Measurements from ENCODE around the gene TMEM86A.
A peak's percentile ranks its signal among the peaks of the same experiment; 100 is the strongest.

The TMEM86A gene

DNA sequence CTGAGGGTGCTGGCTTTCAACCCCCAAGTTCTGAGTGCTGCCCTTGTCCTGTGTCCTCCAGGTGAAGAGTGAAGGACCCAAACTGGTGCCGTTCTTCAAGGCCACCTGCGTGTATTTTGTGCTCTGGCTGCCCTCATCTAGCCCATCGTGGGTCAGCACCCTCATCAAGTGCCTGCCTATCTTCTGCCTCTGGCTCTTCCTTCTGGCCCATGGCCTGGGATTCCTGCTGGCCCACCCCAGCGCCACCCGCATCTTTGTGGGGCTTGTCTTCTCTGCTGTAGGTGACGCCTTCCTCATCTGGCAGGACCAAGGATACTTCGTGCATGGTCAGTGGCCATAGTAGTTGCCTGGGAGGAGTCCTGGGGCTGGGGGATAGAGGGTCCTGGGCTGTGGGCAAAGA lies 2.3 kb downstream of the TMEM86A start:
- no peak for DNase-seq

DNA sequence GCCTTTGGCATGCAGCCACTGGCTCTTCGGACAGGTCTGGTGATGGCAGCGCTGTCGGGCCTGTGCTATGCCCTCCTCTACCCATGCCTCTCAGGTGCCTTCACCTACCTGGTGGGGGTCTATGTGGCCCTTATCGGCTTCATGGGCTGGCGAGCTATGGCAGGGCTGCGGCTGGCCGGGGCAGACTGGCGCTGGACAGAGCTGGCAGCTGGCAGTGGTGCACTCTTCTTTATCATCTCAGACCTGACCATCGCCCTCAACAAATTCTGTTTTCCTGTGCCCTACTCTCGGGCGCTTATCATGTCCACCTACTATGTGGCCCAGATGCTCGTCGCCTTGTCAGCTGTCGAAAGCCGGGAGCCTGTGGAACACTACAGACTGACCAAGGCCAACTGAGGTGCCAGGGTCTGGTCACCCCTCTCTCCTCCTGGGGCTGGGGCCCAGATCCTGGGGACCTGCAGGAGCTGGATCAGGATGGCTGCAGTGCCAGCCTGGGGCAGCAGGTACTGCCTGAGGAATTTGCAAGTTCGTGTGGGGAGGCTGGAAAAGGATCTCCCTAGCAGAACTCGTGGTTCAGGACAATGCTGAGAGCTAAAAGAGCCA lies 3.1 kb downstream of the TMEM86A start:
- DNase-seq: no peak

DNA sequence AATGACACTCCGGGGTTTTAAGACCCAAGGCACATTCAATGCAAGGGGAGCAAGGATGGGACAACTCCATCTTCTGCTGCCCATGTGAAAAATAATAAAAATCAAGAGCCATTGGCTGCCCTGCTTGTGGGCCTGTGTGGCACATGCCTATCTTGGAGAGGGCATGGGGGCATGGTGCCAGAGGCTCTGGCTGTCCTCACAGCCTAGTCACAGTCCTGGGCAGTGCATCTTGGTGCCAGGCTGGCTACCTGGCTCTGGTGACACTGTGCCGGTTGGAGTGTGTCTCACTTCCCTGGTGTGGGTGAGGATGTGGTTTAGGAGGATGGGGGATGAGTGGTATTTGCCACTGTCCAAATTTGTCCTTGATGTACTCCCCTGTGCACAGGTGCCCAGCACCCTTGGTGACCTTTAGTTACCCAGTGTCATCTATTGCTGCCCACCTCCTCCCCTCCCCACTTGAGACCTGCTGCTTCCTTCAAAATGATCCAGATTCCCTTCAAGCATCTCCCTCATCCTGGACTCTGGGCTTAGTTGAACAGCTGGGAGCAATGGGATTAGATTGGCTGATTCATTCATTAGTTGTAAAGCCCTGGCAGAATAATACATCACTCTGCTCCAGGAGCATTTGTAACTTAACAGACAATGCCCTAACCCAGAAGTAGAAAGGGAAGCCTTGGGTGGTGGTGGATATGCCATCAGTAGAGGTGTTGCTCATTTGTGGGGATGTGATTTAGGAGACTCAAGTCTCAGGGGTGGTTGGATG lies 4.6 kb downstream of the TMEM86A start:
- no peak for DNase-seq

DNA sequence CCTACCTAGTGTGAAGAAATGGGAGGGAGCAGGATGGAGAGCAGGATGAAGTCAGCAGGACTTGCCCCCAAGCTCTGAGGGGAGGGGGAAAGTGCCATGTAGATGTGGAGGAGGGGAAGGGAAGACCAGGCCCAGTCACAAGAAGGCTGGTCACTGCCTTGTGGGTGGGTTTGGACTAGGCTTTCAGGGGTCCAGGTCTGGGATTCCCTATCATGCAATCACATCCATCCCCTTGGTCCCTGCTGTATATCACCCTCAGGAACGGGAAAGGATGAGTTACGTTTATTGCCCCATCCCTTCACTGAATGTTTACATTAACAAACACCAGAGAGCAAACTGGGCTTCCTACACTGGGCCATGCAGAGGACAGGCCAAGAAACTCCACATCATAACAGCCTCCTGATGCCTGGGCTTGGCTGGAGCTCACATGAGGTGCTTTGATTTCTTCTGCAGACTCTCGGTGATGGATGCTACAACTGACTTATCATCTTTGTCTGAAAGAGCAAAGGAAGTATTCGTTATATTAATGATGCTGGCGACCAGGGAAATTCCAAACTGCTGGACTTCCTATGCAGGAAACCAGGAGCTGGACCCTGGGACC lies 5.6 kb downstream of the TMEM86A start:
- DNase-seq: no peak

GRCh38 chr11:18704698-18705097 lies 6.1 kb downstream of the TMEM86A start:
- no peak for DNase-seq

DNA sequence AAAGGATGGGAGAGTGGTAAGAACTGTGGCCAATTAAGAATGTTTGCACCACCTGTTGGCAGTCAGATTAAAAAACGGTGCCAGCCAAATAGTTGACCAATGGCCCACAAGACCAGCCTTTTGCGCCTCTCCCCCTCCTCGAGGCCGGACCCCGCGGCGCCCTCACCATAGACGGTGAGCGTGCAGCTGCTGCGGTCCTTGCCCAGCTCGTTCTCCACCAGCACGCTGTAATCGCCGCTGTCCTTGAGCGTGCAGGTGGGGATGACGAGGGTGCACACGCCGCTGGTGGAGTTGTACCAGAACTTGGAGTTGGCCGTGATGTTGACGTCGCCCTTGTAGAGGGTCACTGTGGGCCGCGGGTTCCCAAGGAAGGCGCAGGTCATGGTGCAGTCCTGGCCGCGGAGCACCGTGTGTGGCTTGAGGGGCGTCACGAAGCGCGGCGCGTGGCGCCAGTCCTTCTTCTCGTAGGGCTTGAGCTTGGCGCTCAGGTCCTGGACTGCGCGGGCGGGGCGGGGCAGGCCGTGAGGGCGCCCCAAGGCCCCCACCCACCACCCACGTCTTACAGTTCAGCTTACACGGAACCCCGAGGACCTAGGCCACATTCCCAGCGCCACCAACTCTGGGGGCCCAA lies 7.2 kb downstream of the TMEM86A start:
- no peak for DNase-seq

DNA sequence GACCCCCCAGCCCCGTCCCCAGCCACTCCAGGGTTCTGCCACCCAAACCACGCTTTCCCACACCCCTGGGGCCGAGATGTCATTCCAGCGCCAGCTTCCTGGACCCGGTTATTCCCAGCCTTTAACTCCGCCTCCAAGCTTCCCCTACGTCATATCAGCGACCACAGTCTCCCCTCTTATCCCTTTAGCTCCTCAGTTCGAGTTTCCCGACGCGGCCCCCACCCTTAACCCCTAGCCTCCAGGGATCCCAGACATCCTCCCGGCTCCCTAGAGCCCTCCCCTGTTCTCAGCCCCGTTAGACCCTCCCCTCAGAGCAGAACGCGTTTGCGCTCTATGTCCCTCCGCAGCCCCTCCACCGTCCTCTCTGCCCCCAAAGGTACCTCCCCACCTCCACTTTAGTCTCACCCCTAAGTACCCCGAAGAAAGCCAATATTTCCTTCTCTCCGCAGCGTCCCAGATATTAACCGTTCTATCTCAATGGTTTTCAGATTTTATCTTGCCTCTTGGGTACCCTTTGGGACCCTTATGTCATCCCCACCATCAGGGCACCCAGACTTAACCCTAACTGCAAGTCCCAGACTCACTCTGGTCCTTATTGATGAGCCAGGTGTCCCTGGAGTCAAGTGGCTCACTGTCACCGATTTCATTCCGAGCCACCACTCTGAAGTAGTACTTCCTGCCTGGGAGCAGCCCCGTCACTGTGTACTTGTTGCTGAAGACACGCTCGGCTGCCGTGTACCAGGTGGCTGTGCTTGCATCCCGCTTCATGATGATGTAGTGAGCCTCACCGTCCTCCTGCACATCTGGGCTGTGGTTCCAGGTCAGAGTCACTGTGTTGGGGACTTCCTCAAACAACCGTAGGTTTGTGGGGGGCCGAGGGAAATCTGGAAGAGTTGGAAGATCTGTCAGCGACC lies 8.0 kb downstream of the TMEM86A start:
- no peak for DNase-seq

DNA sequence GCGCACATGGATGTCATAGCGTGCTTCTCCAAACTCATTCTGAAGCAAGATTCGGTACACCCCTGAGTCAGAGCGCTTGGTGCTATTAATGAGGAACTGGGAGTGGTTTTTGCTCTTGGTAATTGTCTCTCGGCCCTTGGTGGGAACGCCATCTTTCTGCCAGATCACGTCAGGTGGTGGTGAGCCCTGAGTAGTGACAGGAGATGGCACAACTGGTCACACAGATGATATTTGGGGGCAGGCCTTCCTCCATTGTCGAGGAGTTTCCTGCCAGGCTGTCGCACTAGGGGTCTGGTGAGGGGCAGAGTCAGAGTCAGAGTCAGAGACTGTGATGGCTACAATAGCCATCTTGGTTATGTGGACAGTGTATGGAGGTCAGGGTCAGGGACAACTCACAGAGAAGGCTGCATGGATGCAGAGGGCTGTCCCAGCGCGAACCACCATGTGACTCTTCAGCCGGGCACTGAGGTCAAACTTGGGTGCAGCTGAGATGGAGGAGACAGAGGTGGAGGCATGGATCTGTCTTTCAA lies 9.3 kb downstream of the TMEM86A start:
- DNase-seq: no peak

GRCh38 chr11:18709414-18709813 lies 10.8 kb downstream of the TMEM86A start:
- DNase-seq: no peak

DNA sequence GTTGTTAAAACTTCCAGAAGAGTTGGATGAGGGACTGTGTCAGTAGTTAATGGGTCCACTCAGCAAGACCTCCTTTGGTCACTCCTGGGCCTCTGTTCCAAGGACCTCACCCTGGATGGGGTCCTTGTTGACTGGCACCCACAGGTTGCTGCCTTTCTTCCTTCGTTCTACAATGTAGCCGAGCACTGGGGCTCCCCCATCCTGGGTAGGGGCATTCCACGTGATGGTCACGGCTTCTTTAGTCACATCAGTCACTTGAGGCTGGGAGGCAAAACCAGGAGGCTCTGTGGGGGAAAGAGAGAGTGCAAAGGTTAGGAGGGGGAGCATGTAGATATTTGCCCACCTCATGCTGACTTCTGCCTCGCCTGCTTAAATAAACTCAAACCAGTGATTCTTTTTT lies 12.0 kb downstream of the TMEM86A start:
- no peak for DNase-seq

GRCh38 chr11:18713646-18714442 lies 15.3 kb downstream of the TMEM86A start:
- DNase-seq: no peak

DNA sequence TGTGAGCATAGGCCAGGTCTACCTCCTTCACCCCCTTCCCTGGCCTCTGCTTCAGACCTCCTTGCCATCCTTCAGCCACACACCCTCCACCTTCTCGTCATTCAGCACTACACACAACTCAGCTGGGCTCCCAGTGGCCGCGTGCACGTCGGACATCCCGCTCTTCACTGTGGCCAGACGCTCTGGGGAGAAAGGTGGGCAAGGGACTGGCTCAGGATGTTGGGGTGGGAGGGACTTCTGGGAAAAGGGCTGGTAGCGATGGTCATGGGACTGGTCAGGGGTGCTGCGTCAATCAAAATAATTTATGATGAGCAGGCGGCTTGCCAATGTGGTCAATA lies 15.8 kb downstream of the TMEM86A start:
- no peak for DNase-seq

DNA sequence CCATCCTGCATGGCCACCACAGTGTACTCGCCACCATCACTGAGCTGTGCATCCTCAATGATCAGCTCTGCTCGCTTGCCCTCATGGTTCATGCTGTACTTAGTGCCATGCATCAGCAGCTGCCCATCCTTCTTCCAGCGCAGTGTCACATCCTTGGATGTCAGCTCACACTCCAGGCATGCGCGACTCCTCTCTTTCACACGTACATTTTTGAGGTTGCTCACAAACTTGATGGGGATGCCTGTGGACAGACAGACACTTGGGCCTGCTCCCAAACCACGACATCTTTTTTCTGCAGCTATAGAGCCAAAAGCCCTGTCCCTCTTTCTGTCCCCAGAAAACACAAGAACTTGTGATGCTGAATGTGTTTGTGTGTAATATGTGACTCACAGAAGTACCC lies 16.9 kb downstream of the TMEM86A start:
- DNase-seq: no peak

- DNase-seq: no peak
These were observed 21.7 kb downstream of the TMEM86A start for GRCh38 chr11:18720091-18720807.

- DNase-seq: peak; percentile 12
These were observed 22.4 kb downstream of the TMEM86A start for GRCh38 chr11:18720808-18721560.

- DNase-seq: no peak
These were observed 23.1 kb downstream of the TMEM86A start for GRCh38 chr11:18721561-18722292.

DNA sequence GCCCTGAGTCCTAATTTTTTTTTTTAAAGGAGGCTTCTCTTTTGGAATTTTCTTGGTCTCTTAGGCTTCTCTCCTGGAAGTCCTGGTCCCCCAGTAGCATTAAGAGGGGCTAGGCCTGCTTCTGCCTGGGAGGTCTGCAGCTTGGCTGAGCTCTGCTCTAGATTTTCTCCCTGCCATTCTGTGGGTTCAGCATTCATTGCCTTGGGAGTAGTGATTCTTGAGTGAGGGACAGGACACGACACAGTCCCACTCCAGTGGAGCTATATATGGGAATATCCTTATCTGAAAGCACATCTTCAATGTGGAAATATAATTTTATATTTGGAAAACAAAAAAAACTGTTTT lies 23.7 kb downstream of the TMEM86A start:
- DNase-seq: no peak

- no peak for DNase-seq
These were observed 25.4 kb downstream of the TMEM86A start for GRCh38 chr11:18723991-18724390.

- no peak for DNase-seq
These were observed 27.5 kb downstream of the TMEM86A start, which contains the start of gene IGSF22 for GRCh38 chr11:18726040-18726439. IGSF22 (minus strand) TSS chr11:18726188; CDS start chr11:18724236, 1,952 bp downstream.

All from T1000 (cell line).